Fibroblast of mammary gland (primary cell): ENCODE results near the gene DGAT2L6.

Experiments
- DNase-seq: peaks from one replicate; pipeline ENCODE4 v3.0.0-alpha.2; 2010; ENCODE audit warnings: low read depth
- H3K4me3 ChIP-seq: 2 replicates; pipeline ENCODE4 v1.5.1; 2011; ENCODE audit warnings: low read depth, mild to moderate bottlenecking, low read length, moderate library complexity; ENCODE audit not compliant: control insufficient read depth
- TF ChIP-seq, protein P1 (sequence below): conservative IDR thresholded peaks from 2 replicates; pipeline ENCODE4 v1.5.1; 2011; ENCODE audit warnings: low read depth, low read length, inconsistent platforms; ENCODE audit not compliant: control insufficient read depth, insufficient read depth

DGAT2L6 gene

DNA sequence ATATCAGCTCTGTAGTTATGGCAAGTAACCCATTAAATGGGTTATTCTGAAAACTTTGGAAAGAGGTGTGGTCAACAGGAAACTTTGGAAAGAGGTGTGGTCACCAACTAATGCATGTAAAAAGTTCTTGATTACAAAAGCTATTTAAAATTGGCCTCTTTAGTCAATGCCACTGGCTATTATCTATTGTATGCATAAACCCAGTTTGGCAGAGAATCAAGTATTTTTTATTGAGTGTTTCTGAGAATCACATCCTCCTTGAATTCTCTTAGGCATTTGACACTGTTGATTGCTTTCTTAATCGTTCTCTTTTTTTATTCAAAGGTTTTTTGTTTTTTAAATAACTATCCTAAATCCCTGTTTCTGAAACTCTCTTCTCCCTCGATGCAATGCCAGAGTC, 75.2 kb downstream of the DGAT2L6 start:
- TF ChIP-seq, protein P1, sequence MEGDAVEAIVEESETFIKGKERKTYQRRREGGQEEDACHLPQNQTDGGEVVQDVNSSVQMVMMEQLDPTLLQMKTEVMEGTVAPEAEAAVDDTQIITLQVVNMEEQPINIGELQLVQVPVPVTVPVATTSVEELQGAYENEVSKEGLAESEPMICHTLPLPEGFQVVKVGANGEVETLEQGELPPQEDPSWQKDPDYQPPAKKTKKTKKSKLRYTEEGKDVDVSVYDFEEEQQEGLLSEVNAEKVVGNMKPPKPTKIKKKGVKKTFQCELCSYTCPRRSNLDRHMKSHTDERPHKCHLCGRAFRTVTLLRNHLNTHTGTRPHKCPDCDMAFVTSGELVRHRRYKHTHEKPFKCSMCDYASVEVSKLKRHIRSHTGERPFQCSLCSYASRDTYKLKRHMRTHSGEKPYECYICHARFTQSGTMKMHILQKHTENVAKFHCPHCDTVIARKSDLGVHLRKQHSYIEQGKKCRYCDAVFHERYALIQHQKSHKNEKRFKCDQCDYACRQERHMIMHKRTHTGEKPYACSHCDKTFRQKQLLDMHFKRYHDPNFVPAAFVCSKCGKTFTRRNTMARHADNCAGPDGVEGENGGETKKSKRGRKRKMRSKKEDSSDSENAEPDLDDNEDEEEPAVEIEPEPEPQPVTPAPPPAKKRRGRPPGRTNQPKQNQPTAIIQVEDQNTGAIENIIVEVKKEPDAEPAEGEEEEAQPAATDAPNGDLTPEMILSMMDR = no peak

DNA sequence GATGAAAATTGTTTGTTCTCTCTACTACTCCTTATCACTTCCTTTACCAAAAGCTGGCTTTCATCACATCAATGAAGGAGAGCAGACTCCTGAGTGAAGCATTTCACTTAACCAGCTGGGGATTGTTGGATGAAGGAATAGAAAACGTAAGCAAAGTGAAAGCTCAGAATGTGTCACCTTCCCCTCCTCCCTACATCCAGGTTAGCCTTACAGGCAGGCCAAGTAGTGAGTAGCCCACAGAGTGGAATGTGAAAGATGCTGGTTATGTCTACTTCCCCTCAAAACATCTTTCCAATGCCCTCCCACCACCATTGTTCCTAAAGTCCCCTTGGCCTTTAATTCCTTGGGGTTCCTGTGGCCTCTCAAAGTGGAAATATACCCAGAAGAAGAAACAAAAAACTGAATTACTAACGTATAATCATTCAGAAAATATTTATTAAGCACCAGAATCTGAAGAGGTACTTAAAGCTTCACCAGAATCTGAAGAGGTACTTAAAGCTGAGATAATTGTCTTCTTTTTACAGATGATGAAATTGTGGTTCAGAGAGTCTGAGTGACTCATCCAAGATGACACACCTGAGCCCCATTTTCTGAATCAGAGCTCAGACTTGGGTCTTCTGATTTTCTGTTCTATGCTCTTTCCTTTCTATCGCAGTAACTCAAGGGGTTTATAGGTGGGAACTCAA, 76.2 kb downstream of the DGAT2L6 start:
- H3K4me3 ChIP-seq = no peak overlapping the region
- DNase-seq = peak; percentile 33

More for the DNA sequence above, 75.2 kb downstream of the DGAT2L6 start:
- no peak overlapping the region for H3K4me3 ChIP-seq
- DNase-seq = no peak

DNA sequence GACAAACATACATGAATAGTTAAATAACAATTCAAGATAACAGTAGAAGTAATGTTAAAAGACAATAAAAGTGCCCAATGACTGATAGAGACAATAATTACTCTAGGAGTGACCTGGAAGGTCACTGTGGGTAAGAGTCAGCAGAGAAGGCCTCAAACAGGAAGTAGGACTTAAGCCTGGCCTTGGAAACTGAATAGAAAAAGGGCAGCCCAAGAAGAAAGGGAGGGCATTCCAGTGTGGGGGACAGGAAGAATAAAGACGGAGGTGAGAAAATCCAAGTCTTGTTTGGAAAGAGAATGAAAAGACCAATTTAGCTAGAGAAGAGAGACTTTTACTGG, 76.7 kb downstream of the DGAT2L6 start:
- no peak overlapping the region for H3K4me3 ChIP-seq
- TF ChIP-seq, protein P1 = no peak
- no peak for DNase-seq

More for the DNA sequence above, 76.2 kb downstream of the DGAT2L6 start:
- TF ChIP-seq, protein P1 = no peak

DNA sequence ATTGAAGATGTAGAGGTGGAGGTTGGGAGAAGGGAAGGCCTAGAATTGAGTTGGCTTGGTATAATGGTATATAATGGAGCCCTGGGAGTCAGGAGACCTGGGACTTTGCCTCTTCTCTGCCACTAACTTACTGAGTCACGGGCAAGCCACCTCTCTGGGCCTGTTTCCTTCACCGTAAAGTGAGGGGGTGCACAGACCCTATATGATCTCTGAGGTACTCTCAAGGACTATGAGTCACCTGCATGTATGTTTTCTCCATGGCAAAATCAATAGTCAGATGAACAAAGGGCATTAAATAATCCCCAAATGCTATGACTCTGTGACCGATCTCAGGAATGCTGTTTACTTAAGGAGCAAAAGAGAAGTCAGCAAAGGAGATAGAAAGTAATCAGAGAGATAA, 77.6 kb downstream of the DGAT2L6 start:
- no peak for DNase-seq
- no peak overlapping the region for H3K4me3 ChIP-seq
- TF ChIP-seq, protein P1 = no peak
